ENCODE data around the gene INSC.

Gene INSC

DNA sequence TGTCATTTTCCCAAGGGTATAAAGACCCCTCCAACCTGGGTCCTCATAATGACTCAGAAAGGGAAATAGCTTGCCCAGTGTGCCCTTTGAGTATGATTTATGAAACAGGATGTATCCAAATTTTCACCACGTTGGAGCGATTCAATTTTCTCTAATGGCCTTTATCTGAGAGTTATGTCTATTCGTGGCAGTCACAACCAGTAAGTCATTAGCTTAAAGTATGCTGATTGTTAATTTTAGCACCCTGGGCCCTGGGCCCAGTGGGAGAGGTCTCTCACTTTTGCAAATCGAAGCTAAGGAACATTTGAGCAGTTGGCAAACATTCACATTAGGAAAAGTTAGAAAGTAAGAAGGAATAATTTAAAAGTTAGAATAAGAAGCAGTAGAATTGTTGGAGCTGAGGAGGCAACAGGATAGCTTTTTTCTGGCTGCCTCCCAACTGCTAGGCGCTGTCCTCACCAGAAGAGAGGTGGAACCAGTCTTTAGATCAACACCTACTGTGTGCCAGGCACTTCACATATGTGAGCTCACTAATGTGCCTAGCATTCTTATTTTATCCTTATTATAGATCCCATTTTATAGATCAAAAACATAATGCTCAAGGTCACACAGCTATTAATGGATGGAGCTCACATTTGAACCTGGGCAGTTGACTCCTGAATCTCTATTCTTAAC is 24.5 kb downstream of the INSC start:
- H3K4me3 ChIP-seq (ENCODE audit: low read length): no peak overlapping the region
- H3K4me1 ChIP-seq (ENCODE audit: control insufficient read depth, insufficient read depth, low read length): no peaks in the 10 kb centered on the region
- H3K27me3 ChIP-seq (replicated peaks; ENCODE audit: control insufficient read depth, insufficient read depth, low read length): no peaks in the 10 kb centered on the region
- DNase-seq (ENCODE audit: low read depth): no peak
- no peaks in the 10 kb centered on the region for H3K9me3 ChIP-seq (ENCODE audit: control insufficient read depth, low read length)
- no peaks in the 10 kb centered on the region for H3K36me3 ChIP-seq (ENCODE audit: control insufficient read depth, insufficient read depth, low read length, severe bottlenecking)
- H3K9ac ChIP-seq (ENCODE audit: low read length): no peak overlapping the region

DNA sequence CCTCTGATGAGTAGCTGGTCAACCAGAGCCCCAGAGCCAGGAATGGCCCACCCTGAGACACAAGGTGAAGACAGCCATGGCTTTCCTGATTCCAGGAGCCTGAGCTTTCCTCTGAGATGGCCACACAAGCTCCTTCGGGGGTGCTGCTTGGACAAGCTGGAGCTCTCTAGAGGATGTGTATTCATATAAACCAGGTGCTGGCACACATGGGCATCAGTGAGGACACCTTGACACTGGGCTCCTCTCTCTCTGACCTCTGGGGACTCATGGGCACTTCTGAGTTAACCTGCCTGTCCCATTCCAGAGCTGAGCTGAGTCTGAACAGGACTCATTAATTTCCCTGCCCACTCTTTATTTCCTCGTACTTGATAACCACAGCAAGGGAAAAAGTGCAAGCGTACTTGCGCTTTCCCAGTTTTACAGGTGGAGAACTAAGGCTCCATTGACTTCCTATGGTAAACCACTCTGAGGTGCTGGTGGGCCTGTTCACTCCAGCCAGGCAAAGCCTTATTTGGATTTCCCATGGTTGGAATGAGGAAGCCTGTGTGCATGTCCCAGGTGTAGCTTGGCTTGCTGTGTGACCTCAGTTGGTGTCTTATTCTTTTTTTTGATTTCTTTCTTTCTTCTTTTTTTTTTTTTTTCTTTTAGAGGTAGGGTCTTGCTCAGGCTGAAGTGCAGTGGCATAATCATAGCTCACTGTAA is 25.4 kb downstream of the INSC start:
- H3K4me3 ChIP-seq (ENCODE audit: low read length): no peak overlapping the region
- no peak for DNase-seq (ENCODE audit: low read depth)
- H3K27me3 ChIP-seq (replicated peaks; ENCODE audit: control insufficient read depth, insufficient read depth, low read length): no peaks in the 10 kb centered on the region
- H3K36me3 ChIP-seq (ENCODE audit: control insufficient read depth, insufficient read depth, low read length, severe bottlenecking): no peaks in the 10 kb centered on the region
- H3K9me3 ChIP-seq (ENCODE audit: control insufficient read depth, low read length): no peaks in the 10 kb centered on the region
- no peak overlapping the region for H3K9ac ChIP-seq (ENCODE audit: low read length)
- no peaks in the 10 kb centered on the region for H3K4me1 ChIP-seq (ENCODE audit: control insufficient read depth, insufficient read depth, low read length)

GRCh38 chr11:15141381-15141780 is 26.7 kb downstream of the INSC start:
- no peaks in the 10 kb centered on the region for H3K36me3 ChIP-seq (ENCODE audit: control insufficient read depth, insufficient read depth, low read length, severe bottlenecking)
- H3K9ac ChIP-seq (ENCODE audit: low read length): no peak overlapping the region
- H3K4me3 ChIP-seq (ENCODE audit: low read length): no peak overlapping the region
- no peak for DNase-seq (ENCODE audit: low read depth)
- no peaks in the 10 kb centered on the region for H3K9me3 ChIP-seq (ENCODE audit: control insufficient read depth, low read length)
- no peaks in the 10 kb centered on the region for H3K27me3 ChIP-seq (replicated peaks; ENCODE audit: control insufficient read depth, insufficient read depth, low read length)
- peaks cover 5% of the 10 kb centered on the region for H3K4me1 ChIP-seq (ENCODE audit: control insufficient read depth, insufficient read depth, low read length)

DNA sequence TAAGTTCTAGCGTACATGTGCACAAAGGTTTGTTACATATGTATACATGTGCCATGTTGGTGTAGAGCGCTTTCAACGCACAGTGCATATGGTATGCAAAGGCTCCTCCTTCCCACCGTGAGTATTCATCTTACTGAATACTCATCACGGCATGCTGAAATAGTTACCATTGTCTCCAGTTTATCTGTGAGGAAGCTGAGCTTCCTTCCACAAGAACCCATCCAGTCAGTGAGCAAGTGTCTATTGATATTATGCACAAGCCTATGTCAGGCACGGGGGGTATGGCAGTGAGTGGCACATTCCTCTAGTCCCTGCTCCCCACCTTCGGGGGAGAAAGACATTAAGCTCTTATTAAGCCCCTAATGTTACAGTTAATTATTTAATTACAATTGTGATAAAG is 28.1 kb downstream of the INSC start:
- Histone ChIP-seq H3K36me3 (ENCODE audit: control insufficient read depth, insufficient read depth, low read length, severe bottlenecking) (no peaks in the 10 kb centered on the region), H3K9ac (ENCODE audit: low read length) (no peak overlapping the region), H3K27me3 (replicated peaks; ENCODE audit: control insufficient read depth, insufficient read depth, low read length) (no peaks in the 10 kb centered on the region), H3K9me3 (ENCODE audit: control insufficient read depth, low read length) (no peaks in the 10 kb centered on the region), H3K4me3 (ENCODE audit: low read length) (no peak overlapping the region), H3K4me1 (ENCODE audit: control insufficient read depth, insufficient read depth, low read length) (peaks cover 11% of the 10 kb centered on the region)
- no peak for DNase-seq (ENCODE audit: low read depth)

GRCh38 chr11:15143855-15144254 is 29.1 kb downstream of the INSC start:
- Histone ChIP-seq H3K27me3 (replicated peaks; ENCODE audit: control insufficient read depth, insufficient read depth, low read length) (no peaks in the 10 kb centered on the region), H3K9ac (ENCODE audit: low read length) (no peak overlapping the region), H3K4me1 (ENCODE audit: control insufficient read depth, insufficient read depth, low read length) (peaks cover 11% of the 10 kb centered on the region), H3K9me3 (ENCODE audit: control insufficient read depth, low read length) (no peaks in the 10 kb centered on the region), H3K4me3 (ENCODE audit: low read length) (no peak overlapping the region), H3K36me3 (ENCODE audit: control insufficient read depth, insufficient read depth, low read length, severe bottlenecking) (no peaks in the 10 kb centered on the region)
- no peak for DNase-seq (ENCODE audit: low read depth)

GRCh38 chr11:15144347-15144746 is 29.6 kb downstream of the INSC start:
- Histone ChIP-seq H3K9me3 (ENCODE audit: control insufficient read depth, low read length) (no peaks in the 10 kb centered on the region), H3K4me1 (ENCODE audit: control insufficient read depth, insufficient read depth, low read length) (peaks cover 11% of the 10 kb centered on the region), H3K4me3 (ENCODE audit: low read length) (no peak overlapping the region), H3K9ac (ENCODE audit: low read length) (no peak overlapping the region), H3K36me3 (ENCODE audit: control insufficient read depth, insufficient read depth, low read length, severe bottlenecking) (no peaks in the 10 kb centered on the region), H3K27me3 (replicated peaks; ENCODE audit: control insufficient read depth, insufficient read depth, low read length) (no peaks in the 10 kb centered on the region)
- no peak for DNase-seq (ENCODE audit: low read depth)

DNA sequence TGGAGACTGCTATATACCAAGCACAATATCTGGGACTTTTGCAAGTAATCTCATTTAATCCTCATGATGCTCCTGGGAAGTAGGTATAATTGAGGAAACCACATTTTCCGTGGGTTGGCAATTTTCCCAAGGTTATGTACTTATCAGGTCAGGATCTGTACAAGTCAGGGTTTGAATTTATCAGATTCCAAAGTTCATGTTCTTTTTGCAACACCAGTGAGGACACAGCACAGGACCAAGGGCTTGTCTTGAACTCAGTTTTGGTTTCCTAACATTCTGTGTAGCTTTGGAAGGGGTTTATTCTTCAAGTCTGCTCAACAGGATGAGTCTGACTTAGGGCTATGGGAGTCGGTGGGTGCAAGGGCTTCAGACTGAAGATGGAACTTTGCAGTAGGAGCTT is 30.4 kb downstream of the INSC start:
- H3K4me1 ChIP-seq (ENCODE audit: control insufficient read depth, insufficient read depth, low read length): peaks cover 11% of the 10 kb centered on the region
- no peaks in the 10 kb centered on the region for H3K27me3 ChIP-seq (replicated peaks; ENCODE audit: control insufficient read depth, insufficient read depth, low read length)
- no peak for DNase-seq (ENCODE audit: low read depth)
- no peak overlapping the region for H3K4me3 ChIP-seq (ENCODE audit: low read length)
- H3K9ac ChIP-seq (ENCODE audit: low read length): no peak overlapping the region
- no peaks in the 10 kb centered on the region for H3K9me3 ChIP-seq (ENCODE audit: control insufficient read depth, low read length)
- H3K36me3 ChIP-seq (ENCODE audit: control insufficient read depth, insufficient read depth, low read length, severe bottlenecking): no peaks in the 10 kb centered on the region

DNA sequence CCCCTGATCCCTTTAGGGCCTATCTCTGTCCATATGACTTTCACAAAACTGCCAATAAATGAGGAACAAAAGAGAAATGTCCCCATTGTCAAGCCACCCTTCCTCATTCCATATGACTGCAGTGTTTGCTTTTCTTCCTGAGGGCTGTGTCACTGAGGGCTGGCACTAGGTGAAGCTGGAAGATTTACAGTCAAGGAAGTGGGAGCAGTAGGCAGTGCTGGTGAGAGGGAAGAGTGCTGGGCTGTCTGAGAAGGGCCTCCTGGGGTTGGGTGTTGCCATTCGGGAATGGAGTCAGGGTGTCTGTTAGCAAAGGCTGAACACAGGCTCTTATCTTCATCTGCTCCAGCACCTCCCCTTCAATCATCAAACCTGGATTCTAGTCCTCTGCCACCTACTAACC is 30.9 kb downstream of the INSC start:
- H3K36me3 ChIP-seq (ENCODE audit: control insufficient read depth, insufficient read depth, low read length, severe bottlenecking): no peaks in the 10 kb centered on the region
- H3K4me1 ChIP-seq (ENCODE audit: control insufficient read depth, insufficient read depth, low read length): peaks cover 11% of the 10 kb centered on the region
- no peak overlapping the region for H3K9ac ChIP-seq (ENCODE audit: low read length)
- no peak for DNase-seq (ENCODE audit: low read depth)
- no peaks in the 10 kb centered on the region for H3K9me3 ChIP-seq (ENCODE audit: control insufficient read depth, low read length)
- H3K27me3 ChIP-seq (replicated peaks; ENCODE audit: control insufficient read depth, insufficient read depth, low read length): no peaks in the 10 kb centered on the region
- no peak overlapping the region for H3K4me3 ChIP-seq (ENCODE audit: low read length)

GRCh38 chr11:15146271-15147003 is 31.7 kb downstream of the INSC start:
- DNase-seq (ENCODE audit: low read depth): peak; percentile 52

DNA sequence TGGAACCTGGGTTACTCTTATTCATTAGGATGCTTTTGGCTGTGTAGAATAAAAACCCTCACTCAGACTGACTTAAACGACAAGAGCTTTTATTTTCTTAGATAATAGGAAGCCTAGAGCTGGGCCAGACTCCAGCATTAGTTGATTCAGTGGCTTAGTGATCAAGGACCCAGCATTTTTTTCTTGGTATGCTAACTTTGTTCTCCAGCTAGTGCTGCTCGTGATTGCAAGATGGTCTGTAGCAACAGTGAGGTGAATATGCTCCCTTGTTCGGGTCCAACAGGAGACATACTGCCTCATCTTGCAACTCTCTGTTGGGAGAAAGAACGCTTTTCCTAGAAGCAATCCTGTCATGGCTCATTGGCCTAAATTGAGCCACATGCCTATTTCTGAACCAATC is 33.4 kb downstream of the INSC start:
- DNase-seq (ENCODE audit: low read depth): peak; percentile 54
- H3K4me1 ChIP-seq (ENCODE audit: control insufficient read depth, insufficient read depth, low read length): peaks cover 11% of the 10 kb centered on the region
- no peaks in the 10 kb centered on the region for H3K27me3 ChIP-seq (replicated peaks; ENCODE audit: control insufficient read depth, insufficient read depth, low read length)
- no peaks in the 10 kb centered on the region for H3K36me3 ChIP-seq (ENCODE audit: control insufficient read depth, insufficient read depth, low read length, severe bottlenecking)
- H3K9me3 ChIP-seq (ENCODE audit: control insufficient read depth, low read length): no peaks in the 10 kb centered on the region
- H3K9ac ChIP-seq (ENCODE audit: low read length): no peak overlapping the region
- no peak overlapping the region for H3K4me3 ChIP-seq (ENCODE audit: low read length)

More at GRCh38 chr11:15146271-15147003, 31.7 kb downstream of the INSC start:
- H3K4me3 ChIP-seq (ENCODE audit: low read length): no peak overlapping the region
- H3K27me3 ChIP-seq (replicated peaks; ENCODE audit: control insufficient read depth, insufficient read depth, low read length): no peaks in the 10 kb centered on the region
- no peak overlapping the region for H3K9ac ChIP-seq (ENCODE audit: low read length)
- H3K4me1 ChIP-seq (ENCODE audit: control insufficient read depth, insufficient read depth, low read length): peaks cover 11% of the 10 kb centered on the region
- no peaks in the 10 kb centered on the region for H3K9me3 ChIP-seq (ENCODE audit: control insufficient read depth, low read length)
- H3K36me3 ChIP-seq (ENCODE audit: control insufficient read depth, insufficient read depth, low read length, severe bottlenecking): no peaks in the 10 kb centered on the region

DNA sequence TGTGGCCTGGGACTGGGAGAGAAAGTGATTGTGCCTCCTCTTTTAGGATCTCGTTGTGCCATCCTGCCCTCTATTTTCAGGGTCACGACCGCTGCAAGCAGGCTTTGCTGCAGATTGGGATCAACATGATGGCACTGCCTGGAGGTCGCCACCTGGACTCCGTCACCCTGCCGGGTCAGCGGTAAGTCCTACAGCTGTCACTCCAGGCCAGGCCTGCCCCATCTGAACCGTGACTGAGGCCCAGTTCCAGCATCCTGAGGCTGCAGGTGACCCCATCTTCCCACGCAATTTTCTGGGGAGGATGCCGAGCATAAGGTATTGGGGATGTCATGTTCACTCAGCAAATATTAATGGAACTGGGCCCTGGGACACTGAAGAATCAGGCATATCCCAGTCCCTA is 34.3 kb downstream of the INSC start:
- no peaks in the 10 kb centered on the region for H3K9me3 ChIP-seq (ENCODE audit: control insufficient read depth, low read length)
- H3K9ac ChIP-seq (ENCODE audit: low read length): no peak overlapping the region
- no peaks in the 10 kb centered on the region for H3K36me3 ChIP-seq (ENCODE audit: control insufficient read depth, insufficient read depth, low read length, severe bottlenecking)
- H3K27me3 ChIP-seq (replicated peaks; ENCODE audit: control insufficient read depth, insufficient read depth, low read length): no peaks in the 10 kb centered on the region
- no peak for DNase-seq (ENCODE audit: low read depth)
- peaks cover 11% of the 10 kb centered on the region for H3K4me1 ChIP-seq (ENCODE audit: control insufficient read depth, insufficient read depth, low read length)
- H3K4me3 ChIP-seq (ENCODE audit: low read length): no peak overlapping the region
